Activated T-cell treated with anti-CD3 and anti-CD28 coated beads, Interleukin-2, amount 50 U/mL, for 1 hour (primary cell): ENCODE data around the gene AMZ1.

Experiments
- DNase-seq: peaks from one replicate; pipeline ENCODE4 v3.0.0-alpha.2; 2020

AMZ1 gene

GRCh38 chr7:2757361-2757903 lies 69.4 kb downstream of the AMZ1 start:
- DNase-seq = no peak

GRCh38 chr7:2757904-2758672 lies 70.1 kb downstream of the AMZ1 start:
- no peak for DNase-seq

- no peak for DNase-seq
Observed at GRCh38 chr7:2758673-2759616, 70.9 kb downstream of the AMZ1 start.

GRCh38 chr7:2759736-2760097 lies 71.7 kb downstream of the AMZ1 start:
- no peak for DNase-seq

GRCh38 chr7:2760098-2760889 lies 72.3 kb downstream of the AMZ1 start:
- no peak for DNase-seq

GRCh38 chr7:2761131-2761624 lies 73.2 kb downstream of the AMZ1 start:
- DNase-seq = no peak

- DNase-seq = no peak
Observed at GRCh38 chr7:2761801-2762497, 73.9 kb downstream of the AMZ1 start.

GRCh38 chr7:2763597-2763996 lies 75.6 kb downstream of the AMZ1 start:
- DNase-seq = no peak

- DNase-seq = no peak
Observed at GRCh38 chr7:2764621-2765020, 76.6 kb downstream of the AMZ1 start.
